Right ventricle myocardium superior (tissue), 1 donor: ENCODE measurements around the gene DTX1. TPM values are rescaled to one million over a fixed set of nuclear protein-coding genes. Genes with fewer than 3 reads are reported as not detected.
A peak's percentile ranks its signal among the peaks of the same experiment; 100 is the strongest.
"Not testable (repeated sequence)": the region's sequence is repeated elsewhere in the genome, so short reads cannot be mapped to it uniquely, and the experiment has no call there.

Source experiments
- ATAC-seq: fragments of 200-7000 bp; cut with Tn5 transposase; one replicate; pipeline ENCODE4 v1.9.1; 2020; ENCODE audit warnings: mild to moderate bottlenecking; ENCODE audit not compliant: poor library complexity
- DNase-seq: peaks from one replicate; pipeline ENCODE4 v3.0.0-alpha.2; 2020
- intact Hi-C: fragments of 100-400 bp; cut with DNase I; formaldehyde crosslinking; loops from one replicate; pipeline ENCODE4 v1.11.2; 2022
- total RNA-seq: library from RNA; stranded (reverse); fragmentation: NEBNext Ultra II Directional; extraction: Animal tissue kit (Norgen Biotek cat#: 25700); gene quantifications from one replicate; pipeline ENCODE4 v1.2.1, GENCODE V29; 2021
- donor health status: DM: no; HTN: yes; CAD: no; lungs with severe emphysema.

DTX1 gene
- total RNA-seq, 1 donor from 2014 or later: 1.6 TPM

GRCh38 chr12:113104953-113105510 lies 48.5 kb downstream of the DTX1 start:
- ATAC-seq: no peak
- intact Hi-C loops: no loop called here

GRCh38 chr12:113105606-113106271 lies 49.2 kb downstream of the DTX1 start:
- intact Hi-C loops: no loop called here
- ATAC-seq (no peak), DNase-seq (no peak)

More at GRCh38 chr12:113104953-113105510, 48.5 kb downstream of the DTX1 start:
- DNase-seq: no peak

- intact Hi-C loops: no loop called here
- DNase-seq: no peak
- no peak for ATAC-seq
Observed at GRCh38 chr12:113106361-113106760, 49.8 kb downstream of the DTX1 start.

- ATAC-seq: no peak
- DNase-seq: no peak
- intact Hi-C loops: no loop called here
Observed at GRCh38 chr12:113108308-113108707, 51.8 kb downstream of the DTX1 start.

- no peak for ATAC-seq
- intact Hi-C loops: no loop called here
- peak; percentile 28 for DNase-seq
Observed at GRCh38 chr12:113109360-113109759, 52.8 kb downstream of the DTX1 start.

GRCh38 chr12:113109872-113110599 lies 53.5 kb downstream of the DTX1 start:
- intact Hi-C loops: no loop called here
- no peak for DNase-seq
- ATAC-seq: no peak

- intact Hi-C loops: no loop called here
- ATAC-seq (no peak), DNase-seq (no peak)
Observed at GRCh38 chr12:113111247-113111646, 54.7 kb downstream of the DTX1 start.

- DNase-seq (peak; percentile 29), ATAC-seq (no peak)
- intact Hi-C loops: no loop called here
Observed at GRCh38 chr12:113112043-113112899, 55.7 kb downstream of the DTX1 start.

- DNase-seq (peak; percentile 5), ATAC-seq (no peak)
- intact Hi-C loops: no loop called here
Observed at GRCh38 chr12:113113397-113113796, 56.9 kb downstream of the DTX1 start.

GRCh38 chr12:113114447-113115178 lies 58.1 kb downstream of the DTX1 start:
- ATAC-seq (no peak), DNase-seq (peak; percentile 15)
- intact Hi-C loops: no loop called here

GRCh38 chr12:113115455-113116126 lies 59.1 kb downstream of the DTX1 start:
- peak; percentile 26 for DNase-seq
- ATAC-seq: no peak
- intact Hi-C loops: no loop called here

- ATAC-seq (no peak), DNase-seq (peak; percentile 30)
- intact Hi-C loops: no loop called here
Observed at GRCh38 chr12:113116875-113117274, 60.3 kb downstream of the DTX1 start.

GRCh38 chr12:113117684-113118083 lies 61.2 kb downstream of the DTX1 start:
- ATAC-seq, DNase-seq, intact Hi-C loops: not testable (repeated sequence)

- intact Hi-C loops: no loop called here
- no peak for DNase-seq
- no peak for ATAC-seq
Observed at GRCh38 chr12:113118142-113118541, 61.6 kb downstream of the DTX1 start.

GRCh38 chr12:113119980-113120669 lies 63.6 kb downstream of the DTX1 start:
- intact Hi-C loops: no loop called here
- DNase-seq (peak; percentile 5), ATAC-seq (no peak)

GRCh38 chr12:113120670-113121370 lies 64.3 kb downstream of the DTX1 start:
- intact Hi-C loops: no loop called here
- no peak for ATAC-seq

GRCh38 chr12:113127791-113128199 lies 71.3 kb downstream of the DTX1 start:
- ATAC-seq: no peak
- peak; percentile 20 for DNase-seq
- intact Hi-C loops: no loop called here

More at GRCh38 chr12:113120670-113121370, 64.3 kb downstream of the DTX1 start:
- DNase-seq: peak; percentile 8
